Mucosa of descending colon (tissue), 3 donors: ENCODE measurements around the gene NCAPH2. TPM values are rescaled to one million over a fixed set of nuclear protein-coding genes. Genes with fewer than 3 reads are reported as not detected.
A peak's percentile ranks its signal among the peaks of the same experiment; 100 is the strongest.

Experiments used
- ATAC-seq: fragments of 200-7000 bp; cut with Tn5 transposase; one replicate; pipeline ENCODE4 v1.9.1; 2020; ENCODE audit warnings: mild to moderate bottlenecking, moderate library complexity
- DNase-seq, 3 donors: peaks; one replicate each; pipeline ENCODE4 v3.0.0-alpha.2; 2020
- H3K36me3 ChIP-seq: fragments of 200-600 bp; one replicate; pipeline ENCODE4 v1.8.0; 2021; ENCODE audit warnings: low read depth, mild to moderate bottlenecking
- H3K4me1 ChIP-seq: fragments of 200-600 bp; one replicate; pipeline ENCODE4 v1.8.0; 2021; ENCODE audit warnings: low read depth, mild to moderate bottlenecking
- H3K4me3 ChIP-seq: fragments of 200-600 bp; one replicate; pipeline ENCODE4 v1.8.0; 2021; ENCODE audit warnings: mild to moderate bottlenecking
- H3K9me3 ChIP-seq: fragments of 200-600 bp; one replicate; pipeline ENCODE4 v1.8.0; 2021; ENCODE audit warnings: mild to moderate bottlenecking
- CTCF ChIP-seq: fragments of 200-600 bp; IDR thresholded peaks from one replicate; pipeline ENCODE4 v1.8.0; 2022; ENCODE audit warnings: antibody characterized with exemption, mild to moderate bottlenecking
- intact Hi-C, 2 donors: fragments of 100-400 bp; cut with DNase I in 1 of 2; cut with micrococcal nuclease in 1 of 2; formaldehyde crosslinking; loops; one replicate each; pipeline versions ENCODE4 v1.11.0 to v1.11.1; 2022; cut with DNase I, micrococcal nuclease
- total RNA-seq, 3 donors: library from RNA; stranded (reverse); fragmentation: NEBNext Ultra II Directional in 2 of 3; extraction: Animal tissue kit (Norgen Biotek cat#: 25700) in 2 of 3; gene quantifications; one replicate each; pipeline versions ENCODE4 v1.2.1 to v1.2.4, GENCODE V29; 2021 to 2023
- donor health status: DM: no; HTN: no; CAD: no; lungs with moderate emphysema.
- donor health status: DM: no; HTN: no; CAD: no.
- donor health status: DM: no; HTN: yes; CAD: no.

NCAPH2 gene
- total RNA-seq, 3 donors from 2014 or later: 32.1 to 41.2 (median 34.0) TPM

GRCh38 chr22:50502628-50503474 is 5.2 kb upstream of the NCAPH2 start:
- H3K4me3 ChIP-seq: no peak overlapping the region
- intact Hi-C loops: no loop called here
- DNase-seq (peak in 1 of 3 donors; percentile 50), ATAC-seq (no peak)
- no peak for TF ChIP-seq CTCF
- no peaks in the 10 kb centered on the region for H3K9me3 ChIP-seq
- H3K4me1 ChIP-seq: peaks cover 14% of the 10 kb centered on the region
- peaks cover 6% of the 10 kb centered on the region for H3K36me3 ChIP-seq

GRCh38 chr22:50503475-50504145 is 4.4 kb upstream of the NCAPH2 start:
- H3K9me3 ChIP-seq: no peaks in the 10 kb centered on the region
- peaks cover 14% of the 10 kb centered on the region for H3K4me1 ChIP-seq
- no peak for TF ChIP-seq CTCF
- DNase-seq: peak in 1 of 3 donors; percentile 52
- H3K4me3 ChIP-seq: no peak overlapping the region
- ATAC-seq: no peak
- intact Hi-C loops: no loop called here
- peaks cover 6% of the 10 kb centered on the region for H3K36me3 ChIP-seq

- H3K9me3 ChIP-seq: no peaks in the 10 kb centered on the region
- TF ChIP-seq CTCF: no peak
- no peak overlapping the region for H3K4me3 ChIP-seq
- peaks cover 19% of the 10 kb centered on the region for H3K4me1 ChIP-seq
- peaks cover 6% of the 10 kb centered on the region for H3K36me3 ChIP-seq
- intact Hi-C loops: no loop called here
- DNase-seq (peak in 1 of 3 donors; percentile 60), ATAC-seq (no peak)
Observed at GRCh38 chr22:50504369-50505211, 3.4 kb upstream of the NCAPH2 start.

GRCh38 chr22:50505276-50505775 is 2.7 kb upstream of the NCAPH2 start:
- ATAC-seq: no peak

More at GRCh38 chr22:50505276-50505775, 2.7 kb upstream of the NCAPH2 start:
- Histone ChIP-seq H3K9me3 (no peaks in the 10 kb centered on the region), H3K4me1 (peaks cover 19% of the 10 kb centered on the region), H3K36me3 (peaks cover 6% of the 10 kb centered on the region), H3K4me3 (no peak overlapping the region)
- intact Hi-C loops: no loop called here
- peak in 1 of 3 donors; percentile 55 for DNase-seq
- no peak for TF ChIP-seq CTCF
